ENCODE data around the gene FHL2. TPM values are rescaled to one million over a fixed set of nuclear protein-coding genes. Genes with fewer than 3 reads are reported as not detected.

The FHL2 gene
- total and polyA plus RNA-seq, 2 of the 13 experiments (the other 11 are each of a cell fraction or from before 2014, with no cell fraction given): 1.9 to 74.8 TPM

DNA sequence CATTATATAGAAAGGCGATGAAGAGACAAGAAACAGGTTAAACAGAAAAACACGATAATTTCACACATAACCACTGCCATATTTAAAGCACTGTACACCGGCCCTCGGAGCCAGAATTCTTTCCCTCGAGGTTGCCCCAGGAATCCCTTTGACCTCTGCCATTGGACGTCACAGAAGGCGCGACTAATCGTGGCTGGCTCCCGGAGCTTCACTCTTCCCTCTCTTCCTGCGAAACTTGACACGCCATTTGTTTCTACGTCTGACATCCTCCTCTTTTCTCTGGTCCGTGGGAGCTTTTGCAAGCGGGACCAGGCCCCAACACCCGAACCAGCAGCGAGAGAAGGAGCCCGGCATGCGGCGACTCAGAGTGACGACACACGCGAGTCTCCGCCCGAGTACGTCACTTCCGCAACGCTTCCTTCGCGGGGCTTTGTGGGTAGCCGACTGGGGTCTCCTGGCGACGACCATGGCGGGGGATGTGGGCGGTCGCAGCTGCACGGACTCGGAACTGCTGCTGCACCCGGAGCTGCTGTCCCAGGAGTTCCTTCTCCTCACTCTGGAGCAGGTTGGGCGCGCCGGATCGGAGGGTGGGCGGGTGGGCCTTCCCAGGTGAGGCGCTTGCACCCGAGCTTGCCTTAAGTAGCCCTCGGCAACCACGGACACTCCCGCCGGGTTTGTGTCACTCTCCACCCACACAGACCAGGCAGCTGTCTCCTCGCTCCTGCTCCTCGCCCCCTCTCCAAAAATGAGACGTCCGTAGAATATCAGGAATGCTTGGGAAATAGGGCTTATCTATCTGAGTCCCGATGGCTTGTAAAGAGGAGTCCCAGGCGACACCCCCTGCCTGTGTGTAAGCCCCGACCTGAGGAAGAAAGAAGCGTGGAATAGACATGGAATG, 61.5 kb downstream of the FHL2 start, which contains the start of gene C2orf49 (continued):
- TF ChIP-seq ZNF432 (CRISPR knock-in tag; IDR thresholded peaks at IDR 0.05; ENCODE audit: borderline replicate concordance) (no peak), HDAC2 (CRISPR knock-in tag; IDR thresholded peaks at IDR 0.05) (peak; percentile 80; the same call in 1 of the 2 replicates), PPARG (CRISPR knock-in tag; conservative IDR thresholded peaks at IDR 0.05) (no peak; the same call in none of the 2 replicates), ZNF3 (CRISPR knock-in tag; IDR thresholded peaks at IDR 0.05) (no peak; the same call in 1 of the 2 replicates), SRSF9 (IDR thresholded peaks at IDR 0.05; ENCODE audit: borderline replicate concordance, insufficient read depth, low read depth, low read length, poor library complexity, severe bottlenecking) (no peak), RBAK (CRISPR knock-in tag; IDR thresholded peaks at IDR 0.05) (no peak), KDM3A (CRISPR knock-in tag; IDR thresholded peaks at IDR 0.05; ENCODE audit: low read depth) (no peak), KLF15 (CRISPR knock-in tag; IDR thresholded peaks at IDR 0.05; ENCODE audit: borderline replicate concordance) (no peak), ZNF563 (CRISPR knock-in tag; IDR thresholded peaks at IDR 0.05) (peak; percentile 73), RARA (CRISPR knock-in tag; IDR thresholded peaks at IDR 0.05) (no peak), HIVEP1 (CRISPR knock-in tag; IDR thresholded peaks at IDR 0.05) (peak; percentile 95), MAZ (IDR thresholded peaks at IDR 0.05; ENCODE audit: borderline replicate concordance, low read depth, low read length) (0 out of 2 replicates have a peak, but pooled peaks have one; percentile 65), MAZ (CRISPR knock-in tag; IDR thresholded peaks at IDR 0.05; ENCODE audit: low read depth) (no peak; the same call in 1 of the 2 replicates), CHD4 (IDR thresholded peaks at IDR 0.05; ENCODE audit: borderline replicate concordance, low read length) (no peak), MBNL3 (CRISPR knock-in tag; conservative IDR thresholded peaks at IDR 0.05) (no peak), ARNT2 (CRISPR knock-in tag; IDR thresholded peaks at IDR 0.05; ENCODE audit: low read depth) (no peak), ZSCAN12 (CRISPR knock-in tag; IDR thresholded peaks at IDR 0.05) (no peak), ZNF484 (CRISPR knock-in tag; IDR thresholded peaks at IDR 0.05; ENCODE audit: borderline replicate concordance, low read depth) (no peak), ARNTL (CRISPR knock-in tag; IDR thresholded peaks at IDR 0.05) (no peak), HES4 (CRISPR knock-in tag; IDR thresholded peaks at IDR 0.05; ENCODE audit: borderline replicate concordance) (no peak), TBX2 (CRISPR knock-in tag; IDR thresholded peaks at IDR 0.05; ENCODE audit: borderline replicate concordance) (peak; percentile 62; the same call in 1 of the 2 replicates), HNRNPH1 (optimal IDR thresholded peaks at IDR 0.05; ENCODE audit: low read depth, low read length) (no peak), ZNF430 (CRISPR knock-in tag; IDR thresholded peaks at IDR 0.05) (peak; percentile 95), SP2 (CRISPR knock-in tag; IDR thresholded peaks at IDR 0.05) (peak; percentile 53), JUNB (CRISPR knock-in tag; IDR thresholded peaks at IDR 0.05; ENCODE audit: borderline replicate concordance) (no peak), TCF7L2 (IDR thresholded peaks at IDR 0.05; ENCODE audit: low read depth, low read length) (no peak)
- TF ChIP-seq, protein P1, sequence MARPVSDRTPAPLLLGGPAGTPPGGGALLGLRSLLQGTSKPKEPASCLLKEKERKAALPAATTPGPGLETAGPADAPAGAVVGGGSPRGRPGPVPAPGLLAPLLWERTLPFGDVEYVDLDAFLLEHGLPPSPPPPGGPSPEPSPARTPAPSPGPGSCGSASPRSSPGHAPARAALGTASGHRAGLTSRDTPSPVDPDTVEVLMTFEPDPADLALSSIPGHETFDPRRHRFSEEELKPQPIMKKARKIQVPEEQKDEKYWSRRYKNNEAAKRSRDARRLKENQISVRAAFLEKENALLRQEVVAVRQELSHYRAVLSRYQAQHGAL (CRISPR knock-in tag; IDR thresholded peaks at IDR 0.05; ENCODE audit: not compliant biosample characterization): no peak
- TF ChIP-seq, protein P2, sequence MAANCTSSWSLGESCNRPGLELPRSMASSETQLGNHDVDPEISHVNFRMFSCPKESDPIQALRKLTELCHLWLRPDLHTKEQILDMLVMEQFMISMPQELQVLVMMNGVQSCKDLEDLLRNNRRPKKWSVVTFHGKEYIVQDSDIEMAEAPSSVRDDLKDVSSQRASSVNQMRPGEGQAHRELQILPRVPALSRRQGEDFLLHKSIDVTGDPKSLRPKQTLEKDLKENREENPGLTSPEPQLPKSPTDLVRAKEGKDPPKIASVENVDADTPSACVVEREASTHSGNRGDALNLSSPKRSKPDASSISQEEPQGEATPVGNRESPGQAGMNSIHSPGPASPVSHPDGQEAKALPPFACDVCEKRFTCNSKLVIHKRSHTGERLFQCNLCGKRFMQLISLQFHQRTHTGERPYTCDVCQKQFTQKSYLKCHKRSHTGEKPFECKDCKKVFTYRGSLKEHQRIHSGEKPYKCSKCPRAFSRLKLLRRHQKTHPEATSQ (CRISPR knock-in tag; IDR thresholded peaks at IDR 0.05; ENCODE audit: borderline replicate concordance): no peak
- TF ChIP-seq, protein P3, sequence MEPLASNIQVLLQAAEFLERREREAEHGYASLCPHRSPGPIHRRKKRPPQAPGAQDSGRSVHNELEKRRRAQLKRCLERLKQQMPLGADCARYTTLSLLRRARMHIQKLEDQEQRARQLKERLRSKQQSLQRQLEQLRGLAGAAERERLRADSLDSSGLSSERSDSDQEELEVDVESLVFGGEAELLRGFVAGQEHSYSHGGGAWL (CRISPR knock-in tag; IDR thresholded peaks at IDR 0.05): peak; percentile 78; the same call in 1 of the 2 replicates

Measured in HepG2 (cell line).